GM21528 (cell line): Measurements from ENCODE around the gene PGM1.

ENCODE experiments used
- ATAC-seq: cut with Tn5 transposase; IDR thresholded peaks from one replicate; pipeline ENCODE4 v1.9.1; 2021; ENCODE audit warnings: mild to moderate bottlenecking, moderate library complexity; ENCODE audit not compliant: unreplicated experiment, low FRiP score

The PGM1 gene

GRCh38 chr1:63691701-63692425, 98.7 kb downstream of the PGM1 start:
- no peak for ATAC-seq

GRCh38 chr1:63693944-63694571, 100.8 kb downstream of the PGM1 start:
- no peak for ATAC-seq

- no peak for ATAC-seq
Measured at GRCh38 chr1:63698001-63698838, 105.0 kb downstream of the PGM1 start.

GRCh38 chr1:63701187-63701586, 108.0 kb downstream of the PGM1 start:
- ATAC-seq = no peak

- ATAC-seq = no peak
Measured at GRCh38 chr1:63703701-63704107, 110.5 kb downstream of the PGM1 start.

- ATAC-seq = no peak
Measured at GRCh38 chr1:63704443-63704842, 111.2 kb downstream of the PGM1 start.

- ATAC-seq = peak; percentile 71
Measured at GRCh38 chr1:63705078-63705477, 111.9 kb downstream of the PGM1 start.

GRCh38 chr1:63709267-63709828, 116.1 kb downstream of the PGM1 start:
- ATAC-seq = no peak
